ENCODE results near the gene GRIPAP1. TPM values are rescaled to one million over a fixed set of nuclear protein-coding genes. Genes with fewer than 3 reads are reported as not detected.

GRIPAP1 gene
- total and polyA plus RNA-seq, 2 of the 13 experiments (the other 11 are each of a cell fraction or from before 2014, with no cell fraction given): 16.1 to 22.6 TPM

DNA sequence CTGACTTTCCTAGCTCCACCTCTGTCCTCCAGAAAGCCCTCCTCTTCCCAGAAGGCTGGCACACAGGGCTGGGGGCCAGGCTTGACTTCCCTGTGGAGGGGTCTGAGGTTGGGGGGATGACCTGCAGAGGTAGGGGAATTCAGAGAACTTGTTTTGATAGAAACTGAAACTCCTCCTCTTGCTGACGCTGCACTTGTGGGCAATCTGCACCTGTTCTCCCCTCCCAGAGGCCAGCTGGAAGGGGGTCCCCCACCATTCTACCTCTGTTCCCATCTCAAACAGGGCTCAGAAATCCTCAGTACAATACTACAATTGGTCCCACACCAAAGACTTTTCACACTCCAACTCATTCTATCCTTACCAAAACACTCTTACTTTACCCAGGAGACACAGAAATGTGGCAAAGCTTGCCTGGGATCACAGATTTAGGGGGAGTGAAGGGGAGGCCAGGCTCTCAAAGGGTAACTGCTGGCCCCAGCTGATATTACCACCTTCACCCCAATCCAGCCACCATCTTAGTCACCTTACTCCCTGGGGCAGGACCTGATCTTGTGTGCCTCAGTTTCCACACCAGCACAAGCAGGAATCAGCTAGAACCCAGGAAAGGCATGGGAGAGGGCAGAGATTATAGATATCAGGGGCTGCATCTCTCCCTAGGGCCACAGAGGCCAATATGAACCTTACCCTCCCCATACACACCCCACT, 63.2 kb downstream of the GRIPAP1 start:
- no CpG with 5 or more reads among the region's 1 CpG for WGBS (ENCODE audit: low lambda C conversion rate)
- Histone ChIP-seq H2AFZ (ENCODE audit: low read length) (no peak overlapping the region), H3K27me3 (ENCODE audit: control insufficient read depth in 1 of 2, insufficient read depth in 2 of 2, low read length in 2 of 2) (no peaks in the 10 kb centered on the region), H3K4me3 (replicated peaks in 1 of 3; ENCODE audit: insufficient read depth in 1 of 3, low read depth in 2 of 3, low read length in 3 of 3) (no peak overlapping the region), H3K79me2 (ENCODE audit: insufficient read depth, low read length) (peaks cover 23% of the 10 kb centered on the region), H4K20me1 (ENCODE audit: insufficient read depth, low read length) (no peaks in the 10 kb centered on the region), H3K4me1 (ENCODE audit: insufficient read depth, low read length) (peaks cover 29% of the 10 kb centered on the region), H3K27ac (ENCODE audit: extremely low read length, insufficient read depth, low read length) (no peak overlapping the region), H3K9ac (ENCODE audit: insufficient read depth, low read depth, low read length) (no peak overlapping the region), H3K4me2 (ENCODE audit: low read depth, low read length) (no peak overlapping the region), H3K9me3 (ENCODE audit: low read length) (no peaks in the 10 kb centered on the region), H3K36me3 (replicated peaks in 1 of 2; ENCODE audit: control insufficient read depth in 1 of 2, insufficient read depth in 2 of 2, low read length in 2 of 2) (peaks cover 6 to 28% of the 10 kb centered on the region in 2 experiments; a peak in 4 of 5 replicates)
- ChIA-PET POLR2A (no interaction called here), CTCF (ENCODE audit: low intra/inter-chr PET ratio, low total read pairs) (no interaction called here)
- no peak for FAIRE-seq
- intact Hi-C loops (cut with micrococcal nuclease; ENCODE audit: unreplicated experiment) (no loop called here), in situ Hi-C loops (cut with HindIII; ENCODE audit: extremely low pct_ligation_motif_present, low pct_unique_long_range_greater_than_20kb) (no loop called here)
- no TSS peak for BruUV-seq (replicated peaks)
- DNase-seq (ENCODE audit: low spot score): no peak
- ATAC-seq: no peak
- no peak for TF ChIP-seq SATB2 (CRISPR knock-in tag; IDR thresholded peaks at IDR 0.05)
- TF ChIP-seq, protein P1, sequence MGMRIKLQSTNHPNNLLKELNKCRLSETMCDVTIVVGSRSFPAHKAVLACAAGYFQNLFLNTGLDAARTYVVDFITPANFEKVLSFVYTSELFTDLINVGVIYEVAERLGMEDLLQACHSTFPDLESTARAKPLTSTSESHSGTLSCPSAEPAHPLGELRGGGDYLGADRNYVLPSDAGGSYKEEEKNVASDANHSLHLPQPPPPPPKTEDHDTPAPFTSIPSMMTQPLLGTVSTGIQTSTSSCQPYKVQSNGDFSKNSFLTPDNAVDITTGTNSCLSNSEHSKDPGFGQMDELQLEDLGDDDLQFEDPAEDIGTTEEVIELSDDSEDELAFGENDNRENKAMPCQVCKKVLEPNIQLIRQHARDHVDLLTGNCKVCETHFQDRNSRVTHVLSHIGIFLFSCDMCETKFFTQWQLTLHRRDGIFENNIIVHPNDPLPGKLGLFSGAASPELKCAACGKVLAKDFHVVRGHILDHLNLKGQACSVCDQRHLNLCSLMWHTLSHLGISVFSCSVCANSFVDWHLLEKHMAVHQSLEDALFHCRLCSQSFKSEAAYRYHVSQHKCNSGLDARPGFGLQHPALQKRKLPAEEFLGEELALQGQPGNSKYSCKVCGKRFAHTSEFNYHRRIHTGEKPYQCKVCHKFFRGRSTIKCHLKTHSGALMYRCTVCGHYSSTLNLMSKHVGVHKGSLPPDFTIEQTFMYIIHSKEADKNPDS (CRISPR knock-in tag; IDR thresholded peaks at IDR 0.05): no peak
- TF ChIP-seq ZFP1 (CRISPR knock-in tag; IDR thresholded peaks at IDR 0.05): no peak
- TF ChIP-seq, protein P2, sequence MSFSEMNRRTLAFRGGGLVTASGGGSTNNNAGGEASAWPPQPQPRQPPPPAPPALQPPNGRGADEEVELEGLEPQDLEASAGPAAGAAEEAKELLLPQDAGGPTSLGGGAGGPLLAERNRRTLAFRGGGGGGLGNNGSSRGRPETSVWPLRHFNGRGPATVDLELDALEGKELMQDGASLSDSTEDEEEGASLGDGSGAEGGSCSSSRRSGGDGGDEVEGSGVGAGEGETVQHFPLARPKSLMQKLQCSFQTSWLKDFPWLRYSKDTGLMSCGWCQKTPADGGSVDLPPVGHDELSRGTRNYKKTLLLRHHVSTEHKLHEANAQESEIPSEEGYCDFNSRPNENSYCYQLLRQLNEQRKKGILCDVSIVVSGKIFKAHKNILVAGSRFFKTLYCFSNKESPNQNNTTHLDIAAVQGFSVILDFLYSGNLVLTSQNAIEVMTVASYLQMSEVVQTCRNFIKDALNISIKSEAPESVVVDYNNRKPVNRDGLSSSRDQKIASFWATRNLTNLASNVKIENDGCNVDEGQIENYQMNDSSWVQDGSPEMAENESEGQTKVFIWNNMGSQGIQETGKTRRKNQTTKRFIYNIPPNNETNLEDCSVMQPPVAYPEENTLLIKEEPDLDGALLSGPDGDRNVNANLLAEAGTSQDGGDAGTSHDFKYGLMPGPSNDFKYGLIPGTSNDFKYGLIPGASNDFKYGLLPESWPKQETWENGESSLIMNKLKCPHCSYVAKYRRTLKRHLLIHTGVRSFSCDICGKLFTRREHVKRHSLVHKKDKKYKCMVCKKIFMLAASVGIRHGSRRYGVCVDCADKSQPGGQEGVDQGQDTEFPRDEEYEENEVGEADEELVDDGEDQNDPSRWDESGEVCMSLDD (CRISPR knock-in tag; IDR thresholded peaks at IDR 0.05; ENCODE audit: borderline replicate concordance): no peak
- no peak for TF ChIP-seq ZNF331 (CRISPR knock-in tag; IDR thresholded peaks at IDR 0.05)
- no peak for TF ChIP-seq ZKSCAN8 (CRISPR knock-in tag; IDR thresholded peaks at IDR 0.05; ENCODE audit: borderline replicate concordance)
- no peak for TF ChIP-seq ZMYM3 (CRISPR knock-in tag; IDR thresholded peaks at IDR 0.05)
- no peak for TF ChIP-seq ZNF841 (CRISPR knock-in tag; IDR thresholded peaks at IDR 0.05; ENCODE audit: borderline replicate concordance)
- TF ChIP-seq, protein P3, sequence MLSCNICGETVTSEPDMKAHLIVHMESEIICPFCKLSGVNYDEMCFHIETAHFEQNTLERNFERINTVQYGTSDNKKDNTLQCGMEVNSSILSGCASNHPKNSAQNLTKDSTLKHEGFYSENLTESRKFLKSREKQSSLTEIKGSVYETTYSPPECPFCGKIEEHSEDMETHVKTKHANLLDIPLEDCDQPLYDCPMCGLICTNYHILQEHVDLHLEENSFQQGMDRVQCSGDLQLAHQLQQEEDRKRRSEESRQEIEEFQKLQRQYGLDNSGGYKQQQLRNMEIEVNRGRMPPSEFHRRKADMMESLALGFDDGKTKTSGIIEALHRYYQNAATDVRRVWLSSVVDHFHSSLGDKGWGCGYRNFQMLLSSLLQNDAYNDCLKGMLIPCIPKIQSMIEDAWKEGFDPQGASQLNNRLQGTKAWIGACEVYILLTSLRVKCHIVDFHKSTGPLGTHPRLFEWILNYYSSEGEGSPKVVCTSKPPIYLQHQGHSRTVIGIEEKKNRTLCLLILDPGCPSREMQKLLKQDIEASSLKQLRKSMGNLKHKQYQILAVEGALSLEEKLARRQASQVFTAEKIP (CRISPR knock-in tag; IDR thresholded peaks at IDR 0.05; ENCODE audit: borderline replicate concordance): no peak
- TF ChIP-seq, protein P4, sequence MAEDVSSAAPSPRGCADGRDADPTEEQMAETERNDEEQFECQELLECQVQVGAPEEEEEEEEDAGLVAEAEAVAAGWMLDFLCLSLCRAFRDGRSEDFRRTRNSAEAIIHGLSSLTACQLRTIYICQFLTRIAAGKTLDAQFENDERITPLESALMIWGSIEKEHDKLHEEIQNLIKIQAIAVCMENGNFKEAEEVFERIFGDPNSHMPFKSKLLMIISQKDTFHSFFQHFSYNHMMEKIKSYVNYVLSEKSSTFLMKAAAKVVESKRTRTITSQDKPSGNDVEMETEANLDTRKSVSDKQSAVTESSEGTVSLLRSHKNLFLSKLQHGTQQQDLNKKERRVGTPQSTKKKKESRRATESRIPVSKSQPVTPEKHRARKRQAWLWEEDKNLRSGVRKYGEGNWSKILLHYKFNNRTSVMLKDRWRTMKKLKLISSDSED (CRISPR knock-in tag; IDR thresholded peaks at IDR 0.05): no peak
- TF ChIP-seq ZNF143 (CRISPR knock-in tag; IDR thresholded peaks at IDR 0.05): no peak
- TF ChIP-seq, protein P5, sequence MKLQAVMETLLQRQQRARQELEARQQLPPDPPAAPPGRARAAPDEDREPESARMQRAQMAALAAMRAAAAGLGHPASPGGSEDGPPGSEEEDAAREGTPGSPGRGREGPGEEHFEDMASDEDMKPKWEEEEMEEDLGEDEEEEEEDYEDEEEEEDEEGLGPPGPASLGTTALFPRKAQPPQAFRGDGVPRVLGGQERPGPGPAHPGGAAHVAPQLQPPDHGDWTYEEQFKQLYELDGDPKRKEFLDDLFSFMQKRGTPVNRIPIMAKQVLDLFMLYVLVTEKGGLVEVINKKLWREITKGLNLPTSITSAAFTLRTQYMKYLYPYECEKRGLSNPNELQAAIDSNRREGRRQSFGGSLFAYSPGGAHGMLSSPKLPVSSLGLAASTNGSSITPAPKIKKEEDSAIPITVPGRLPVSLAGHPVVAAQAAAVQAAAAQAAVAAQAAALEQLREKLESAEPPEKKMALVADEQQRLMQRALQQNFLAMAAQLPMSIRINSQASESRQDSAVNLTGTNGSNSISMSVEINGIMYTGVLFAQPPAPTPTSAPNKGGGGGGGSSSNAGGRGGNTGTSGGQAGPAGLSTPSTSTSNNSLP (IDR thresholded peaks at IDR 0.05; ENCODE audit: low read depth, low read length): no peak
- TF ChIP-seq ARNT2 (CRISPR knock-in tag; IDR thresholded peaks at IDR 0.05; ENCODE audit: low read depth): no peak
- no peak for TF ChIP-seq SOX5 (CRISPR knock-in tag; IDR thresholded peaks at IDR 0.05; ENCODE audit: borderline replicate concordance)
- no peak for TF ChIP-seq ZNF598 (CRISPR knock-in tag; IDR thresholded peaks at IDR 0.05; ENCODE audit: borderline replicate concordance)
